PC-9 (cell line): Measurements from ENCODE around the gene MDM4.

Source experiments
- EZH2 ChIP-seq: fragments of 200-600 bp; sonication (generic); IDR thresholded peaks from 2 replicates; pipeline ENCODE4 v1.8.0; 2017; ENCODE audit warnings: antibody characterized with exemption, low read depth
- TF ChIP-seq, protein P1 (sequence below): fragments of 200-600 bp; sonication (generic); conservative IDR thresholded peaks from 2 replicates; pipeline ENCODE4 v1.6.1; 2017; ENCODE audit warnings: mixed run types, antibody characterized with exemption, mild to moderate bottlenecking, moderate library complexity

DNA sequence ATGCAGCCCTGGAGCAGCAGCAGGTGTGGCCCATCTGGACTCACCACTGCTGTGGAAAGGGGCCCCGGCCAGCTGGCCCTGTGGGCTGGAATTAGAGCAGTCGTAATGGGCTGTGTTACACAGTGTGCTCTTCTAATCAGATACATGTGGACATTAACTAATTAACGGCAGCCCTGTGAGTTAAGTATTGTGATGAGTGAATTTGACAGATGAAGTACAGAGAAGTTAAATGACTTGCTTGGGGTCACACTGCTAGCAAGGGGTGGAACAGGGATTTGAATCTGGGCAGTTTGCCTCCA lies 58.6 kb downstream of the MDM4 start:
- TF ChIP-seq, protein P1, sequence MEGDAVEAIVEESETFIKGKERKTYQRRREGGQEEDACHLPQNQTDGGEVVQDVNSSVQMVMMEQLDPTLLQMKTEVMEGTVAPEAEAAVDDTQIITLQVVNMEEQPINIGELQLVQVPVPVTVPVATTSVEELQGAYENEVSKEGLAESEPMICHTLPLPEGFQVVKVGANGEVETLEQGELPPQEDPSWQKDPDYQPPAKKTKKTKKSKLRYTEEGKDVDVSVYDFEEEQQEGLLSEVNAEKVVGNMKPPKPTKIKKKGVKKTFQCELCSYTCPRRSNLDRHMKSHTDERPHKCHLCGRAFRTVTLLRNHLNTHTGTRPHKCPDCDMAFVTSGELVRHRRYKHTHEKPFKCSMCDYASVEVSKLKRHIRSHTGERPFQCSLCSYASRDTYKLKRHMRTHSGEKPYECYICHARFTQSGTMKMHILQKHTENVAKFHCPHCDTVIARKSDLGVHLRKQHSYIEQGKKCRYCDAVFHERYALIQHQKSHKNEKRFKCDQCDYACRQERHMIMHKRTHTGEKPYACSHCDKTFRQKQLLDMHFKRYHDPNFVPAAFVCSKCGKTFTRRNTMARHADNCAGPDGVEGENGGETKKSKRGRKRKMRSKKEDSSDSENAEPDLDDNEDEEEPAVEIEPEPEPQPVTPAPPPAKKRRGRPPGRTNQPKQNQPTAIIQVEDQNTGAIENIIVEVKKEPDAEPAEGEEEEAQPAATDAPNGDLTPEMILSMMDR = no peak
- TF ChIP-seq EZH2 = no peak
